HG02884 (cell line): ENCODE measurements around the gene CIB4.

Source experiments
- ATAC-seq: cut with Tn5 transposase; IDR thresholded peaks from one replicate; pipeline ENCODE4 v1.9.1; 2021; ENCODE audit warnings: mild to moderate bottlenecking, moderate library complexity; ENCODE audit not compliant: unreplicated experiment

Gene CIB4

GRCh38 chr2:26623541-26624495 is 17.3 kb downstream of the CIB4 start:
- no peak for ATAC-seq

- no peak for ATAC-seq
Measured at GRCh38 chr2:26621469-26622199, 19.5 kb downstream of the CIB4 start.

GRCh38 chr2:26620031-26620605 is 21.0 kb downstream of the CIB4 start:
- no peak for ATAC-seq

GRCh38 chr2:26619521-26619951 is 21.6 kb downstream of the CIB4 start:
- ATAC-seq = no peak

GRCh38 chr2:26619096-26619495 is 22.1 kb downstream of the CIB4 start:
- ATAC-seq = no peak

GRCh38 chr2:26618611-26619010 is 22.6 kb downstream of the CIB4 start:
- no peak for ATAC-seq

- no peak for ATAC-seq
Measured at GRCh38 chr2:26617588-26618083, 23.5 kb downstream of the CIB4 start.

- no peak for ATAC-seq
Measured at GRCh38 chr2:26616706-26617587, 24.2 kb downstream of the CIB4 start.

- no peak for ATAC-seq
Measured at GRCh38 chr2:26615860-26616705, 25.1 kb downstream of the CIB4 start.

- ATAC-seq = no peak
Measured at GRCh38 chr2:26615336-26615859, 25.8 kb downstream of the CIB4 start.

GRCh38 chr2:26614216-26615138 is 26.7 kb downstream of the CIB4 start:
- no peak for ATAC-seq

GRCh38 chr2:26613241-26614215 is 27.6 kb downstream of the CIB4 start:
- no peak for ATAC-seq

- ATAC-seq = no peak
Measured at GRCh38 chr2:26612522-26613240, 28.5 kb downstream of the CIB4 start.

- ATAC-seq = no peak
Measured at GRCh38 chr2:26612034-26612433, 29.1 kb downstream of the CIB4 start.

GRCh38 chr2:26610504-26611335 is 30.4 kb downstream of the CIB4 start:
- no peak for ATAC-seq
